WTC11 (cell line): ENCODE measurements around the gene LTBR. TPM values are rescaled to one million over a fixed set of nuclear protein-coding genes. Genes with fewer than 3 reads are reported as not detected.

Source experiments
- ATAC-seq: fragments of 200-7000 bp; cut with Tn5 transposase; 2 replicates; pipeline ENCODE4 v1.10.0; 2021; ENCODE audit warnings: mild to moderate bottlenecking, moderate library complexity
- CTCF ChIA-PET: fragments of 300-600 bp; sonication (Branson Sonifier 250); formaldehyde crosslinking; loops from one replicate; lab custom pipeline; 2021; ENCODE audit warnings: antibody characterized with exemption; lab: Charles Lee
- POLR2A ChIA-PET: fragments of 350-600 bp; sonication (Branson Sonifier 250); formaldehyde crosslinking; loops from one replicate; lab custom pipeline; 2021; ENCODE audit warnings: antibody characterized with exemption; lab: Charles Lee
- DNase-seq: peaks from one replicate; pipeline ENCODE4 v3.0.0; 2021; ENCODE audit warnings: low spot score
- H3K27ac Mint-ChIP-seq: 2 replicates; pipeline ENCODE4 v1.8.0; 2021; ENCODE audit warnings: mixed read lengths
- H3K27me3 Mint-ChIP-seq: 2 replicates; pipeline ENCODE4 v1.8.0; 2021; ENCODE audit warnings: low read depth, mild to moderate bottlenecking, moderate library complexity, mixed read lengths
- H3K36me3 Mint-ChIP-seq: 2 replicates; pipeline ENCODE4 v1.8.0; 2021; ENCODE audit warnings: mixed read lengths
- H3K4me1 Mint-ChIP-seq: 2 replicates; pipeline ENCODE4 v1.8.0; 2022; ENCODE audit warnings: mixed read lengths
- H3K4me3 Mint-ChIP-seq: 2 replicates; pipeline ENCODE4 v1.8.0; 2021; ENCODE audit warnings: mild to moderate bottlenecking, moderate library complexity, mixed read lengths
- H3K9me3 Mint-ChIP-seq: 2 replicates; pipeline ENCODE4 v1.8.0; 2021; ENCODE audit warnings: mixed read lengths
- ATF1 ChIP-seq: sonication (generic); formaldehyde crosslinking; IDR thresholded peaks from 2 replicates; pipeline ENCODE4 v1.8.1; 2023; ENCODE audit warnings: mild to moderate bottlenecking, moderate library complexity, missing genetic modification reagents
- ATF6 ChIP-seq: sonication (generic); formaldehyde crosslinking; IDR thresholded peaks from 2 replicates; pipeline ENCODE4 v1.8.1; 2023; ENCODE audit warnings: mild to moderate bottlenecking, missing genetic modification reagents
- CREB1 ChIP-seq: sonication (generic); formaldehyde crosslinking; IDR thresholded peaks from 2 replicates; pipeline ENCODE4 v1.8.0; 2023; ENCODE audit warnings: mild to moderate bottlenecking, missing genetic modification reagents
- EMX1 ChIP-seq: fragments of 250-450 bp; sonication (Bioruptor Pico); IDR thresholded peaks from 2 replicates; pipeline ENCODE4 v1.8.0; 2021; ENCODE audit warnings: mild to moderate bottlenecking
- ESRRA ChIP-seq: sonication (generic); formaldehyde crosslinking; IDR thresholded peaks from 2 replicates; pipeline ENCODE4 v1.8.1; 2022; ENCODE audit warnings: mild to moderate bottlenecking, missing genetic modification reagents, borderline replicate concordance
- GTF2I ChIP-seq: fragments of 250-450 bp; sonication (Bioruptor Pico); conservative IDR thresholded peaks from 2 replicates; pipeline ENCODE4 v1.4.0; 2021; ENCODE audit warnings: mild to moderate bottlenecking
- IRF1 ChIP-seq: sonication (generic); formaldehyde crosslinking; IDR thresholded peaks from 2 replicates; pipeline ENCODE4 v1.8.0; 2023; ENCODE audit warnings: missing genetic modification reagents
- IRF2 ChIP-seq: sonication (generic); formaldehyde crosslinking; IDR thresholded peaks from 2 replicates; pipeline ENCODE4 v1.8.0; 2022; ENCODE audit warnings: low read depth, missing genetic modification reagents, borderline replicate concordance
- JAZF1 ChIP-seq: fragments of 250-450 bp; sonication (Bioruptor Pico); IDR thresholded peaks from 2 replicates; pipeline ENCODE4 v1.9.0; 2021; ENCODE audit warnings: moderate library complexity, mild to moderate bottlenecking, inconsistent platforms
- JUN ChIP-seq: sonication (generic); formaldehyde crosslinking; IDR thresholded peaks from 2 replicates; pipeline ENCODE4 v1.8.0; 2023; ENCODE audit warnings: mild to moderate bottlenecking, missing genetic modification reagents
- NFATC4 ChIP-seq: fragments of 250-450 bp; sonication (Bioruptor Pico); IDR thresholded peaks from 2 replicates; pipeline ENCODE4 v1.9.0; 2021; ENCODE audit warnings: mild to moderate bottlenecking
- NFE2L1 ChIP-seq: sonication (generic); formaldehyde crosslinking; IDR thresholded peaks from 2 replicates; pipeline ENCODE4 v1.8.1; 2023; ENCODE audit warnings: missing genetic modification reagents
- NR1H2 ChIP-seq: sonication (generic); formaldehyde crosslinking; IDR thresholded peaks from 2 replicates; pipeline ENCODE4 v1.9.0; 2021; ENCODE audit warnings: mild to moderate bottlenecking, moderate library complexity, missing genetic modification reagents
- PRRX2 ChIP-seq: fragments of 250-450 bp; sonication (Bioruptor Pico); IDR thresholded peaks from 2 replicates; pipeline ENCODE4 v1.8.0; 2021; ENCODE audit warnings: mild to moderate bottlenecking
- SOX15 ChIP-seq: fragments of 250-450 bp; sonication (Bioruptor Pico); IDR thresholded peaks from 2 replicates; pipeline ENCODE4 v1.9.0; 2021; ENCODE audit warnings: mild to moderate bottlenecking
- ZBTB21 ChIP-seq: sonication (generic); formaldehyde crosslinking; IDR thresholded peaks from 2 replicates; pipeline ENCODE4 v1.8.1; 2023; ENCODE audit warnings: mild to moderate bottlenecking, missing genetic modification reagents, borderline replicate concordance
- ZBTB43 ChIP-seq: sonication (generic); formaldehyde crosslinking; IDR thresholded peaks from 2 replicates; pipeline ENCODE4 v1.8.1; 2023; ENCODE audit warnings: mild to moderate bottlenecking, missing genetic modification reagents
- ZNF232 ChIP-seq: sonication (generic); formaldehyde crosslinking; IDR thresholded peaks from 2 replicates; pipeline ENCODE4 v1.8.0; 2022; ENCODE audit warnings: mild to moderate bottlenecking, missing genetic modification reagents
- ZNF281 ChIP-seq: sonication (generic); formaldehyde crosslinking; IDR thresholded peaks from 2 replicates; pipeline ENCODE4 v1.8.0; 2023; ENCODE audit warnings: mild to moderate bottlenecking, missing genetic modification reagents
- ZSCAN18 ChIP-seq: fragments of 250-450 bp; sonication (Bioruptor Pico); IDR thresholded peaks from 2 replicates; pipeline ENCODE4 v2.1.2; 2022; ENCODE audit warnings: mild to moderate bottlenecking, moderate library complexity
- total RNA-seq: library from RNA; stranded (reverse); gene quantifications from 3 replicates; pipeline ENCODE4 v1.2.3, GENCODE V29; 2021
- TF ChIP-seq, protein P1 (sequence below): fragments of 250-450 bp; sonication (Bioruptor Pico); IDR thresholded peaks from 2 replicates; pipeline ENCODE4 v1.9.0; 2021; ENCODE audit warnings: mild to moderate bottlenecking
- TF ChIP-seq, protein P2 (sequence below): fragments of 250-450 bp; sonication (Bioruptor Pico); conservative IDR thresholded peaks from 2 replicates; pipeline ENCODE4 v1.9.0; 2021; ENCODE audit warnings: mild to moderate bottlenecking

The LTBR gene
- total RNA-seq, 1 experiment from 2014 or later: 4.0 TPM

DNA sequence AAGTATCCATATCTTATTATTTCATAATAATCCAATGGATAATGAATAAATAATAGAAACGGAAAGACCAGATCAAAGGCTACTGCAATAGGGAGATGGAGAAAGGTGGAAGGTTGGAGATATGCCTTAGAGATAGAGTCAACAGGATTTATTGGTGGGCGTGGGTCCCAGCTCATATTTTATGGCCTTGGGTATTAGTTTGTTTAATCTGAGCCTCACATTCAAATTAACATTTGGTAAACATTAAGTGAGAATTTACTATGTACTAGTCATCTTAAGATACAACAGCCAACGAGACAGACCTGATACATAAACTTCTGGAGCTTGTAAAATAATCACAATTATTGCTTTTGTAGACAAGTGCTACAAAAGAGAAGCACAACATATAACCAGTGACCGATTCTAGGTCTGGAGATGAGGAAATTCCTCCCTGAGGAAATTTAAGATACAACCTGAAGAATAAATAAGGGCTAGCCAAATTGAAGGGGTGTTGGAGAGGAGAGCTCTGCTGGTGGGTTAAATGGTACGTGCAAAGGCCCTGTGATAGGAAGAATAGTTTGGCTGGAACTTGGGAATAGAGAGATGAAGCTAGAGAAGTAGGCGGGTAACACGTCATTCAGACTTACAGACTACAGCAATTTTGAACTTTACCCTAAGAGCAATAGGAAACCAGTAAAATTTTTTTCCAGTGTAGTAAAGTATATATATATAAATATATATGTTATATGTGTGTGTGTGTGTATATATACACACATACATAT is 16.1 kb downstream of the LTBR start (continued):
- TF ChIP-seq NR1H2 (no peak), SOX15 (CRISPR knock-in tag) (no peak), PRRX2 (CRISPR knock-in tag) (no peak), NFATC4 (no peak)

- Mint-ChIP-seq H3K4me3 (no peak overlapping the region), H3K4me1 (no peaks in the 10 kb centered on the region), H3K36me3 (no peaks in the 10 kb centered on the region), H3K27me3 (no peaks in the 10 kb centered on the region), H3K9me3 (no peaks in the 10 kb centered on the region), H3K27ac (no peak overlapping the region)
- ATAC-seq: no peak
- CTCF ChIA-PET: no interaction called here
- POLR2A ChIA-PET: no interaction called here
- TF ChIP-seq CREB1 (CRISPR knock-in tag): no peak
- TF ChIP-seq, protein P1, sequence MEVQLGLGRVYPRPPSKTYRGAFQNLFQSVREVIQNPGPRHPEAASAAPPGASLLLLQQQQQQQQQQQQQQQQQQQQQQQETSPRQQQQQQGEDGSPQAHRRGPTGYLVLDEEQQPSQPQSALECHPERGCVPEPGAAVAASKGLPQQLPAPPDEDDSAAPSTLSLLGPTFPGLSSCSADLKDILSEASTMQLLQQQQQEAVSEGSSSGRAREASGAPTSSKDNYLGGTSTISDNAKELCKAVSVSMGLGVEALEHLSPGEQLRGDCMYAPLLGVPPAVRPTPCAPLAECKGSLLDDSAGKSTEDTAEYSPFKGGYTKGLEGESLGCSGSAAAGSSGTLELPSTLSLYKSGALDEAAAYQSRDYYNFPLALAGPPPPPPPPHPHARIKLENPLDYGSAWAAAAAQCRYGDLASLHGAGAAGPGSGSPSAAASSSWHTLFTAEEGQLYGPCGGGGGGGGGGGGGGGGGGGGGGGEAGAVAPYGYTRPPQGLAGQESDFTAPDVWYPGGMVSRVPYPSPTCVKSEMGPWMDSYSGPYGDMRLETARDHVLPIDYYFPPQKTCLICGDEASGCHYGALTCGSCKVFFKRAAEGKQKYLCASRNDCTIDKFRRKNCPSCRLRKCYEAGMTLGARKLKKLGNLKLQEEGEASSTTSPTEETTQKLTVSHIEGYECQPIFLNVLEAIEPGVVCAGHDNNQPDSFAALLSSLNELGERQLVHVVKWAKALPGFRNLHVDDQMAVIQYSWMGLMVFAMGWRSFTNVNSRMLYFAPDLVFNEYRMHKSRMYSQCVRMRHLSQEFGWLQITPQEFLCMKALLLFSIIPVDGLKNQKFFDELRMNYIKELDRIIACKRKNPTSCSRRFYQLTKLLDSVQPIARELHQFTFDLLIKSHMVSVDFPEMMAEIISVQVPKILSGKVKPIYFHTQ (CRISPR knock-in tag): no peak
- no peak for TF ChIP-seq ATF1 (CRISPR knock-in tag)
- no peak for TF ChIP-seq ZBTB43 (CRISPR knock-in tag)
- no peak for TF ChIP-seq ZNF232 (CRISPR knock-in tag)
- TF ChIP-seq GTF2I (CRISPR knock-in tag): no peak
- no peak for TF ChIP-seq ZNF281 (CRISPR knock-in tag)
- TF ChIP-seq, protein P2, sequence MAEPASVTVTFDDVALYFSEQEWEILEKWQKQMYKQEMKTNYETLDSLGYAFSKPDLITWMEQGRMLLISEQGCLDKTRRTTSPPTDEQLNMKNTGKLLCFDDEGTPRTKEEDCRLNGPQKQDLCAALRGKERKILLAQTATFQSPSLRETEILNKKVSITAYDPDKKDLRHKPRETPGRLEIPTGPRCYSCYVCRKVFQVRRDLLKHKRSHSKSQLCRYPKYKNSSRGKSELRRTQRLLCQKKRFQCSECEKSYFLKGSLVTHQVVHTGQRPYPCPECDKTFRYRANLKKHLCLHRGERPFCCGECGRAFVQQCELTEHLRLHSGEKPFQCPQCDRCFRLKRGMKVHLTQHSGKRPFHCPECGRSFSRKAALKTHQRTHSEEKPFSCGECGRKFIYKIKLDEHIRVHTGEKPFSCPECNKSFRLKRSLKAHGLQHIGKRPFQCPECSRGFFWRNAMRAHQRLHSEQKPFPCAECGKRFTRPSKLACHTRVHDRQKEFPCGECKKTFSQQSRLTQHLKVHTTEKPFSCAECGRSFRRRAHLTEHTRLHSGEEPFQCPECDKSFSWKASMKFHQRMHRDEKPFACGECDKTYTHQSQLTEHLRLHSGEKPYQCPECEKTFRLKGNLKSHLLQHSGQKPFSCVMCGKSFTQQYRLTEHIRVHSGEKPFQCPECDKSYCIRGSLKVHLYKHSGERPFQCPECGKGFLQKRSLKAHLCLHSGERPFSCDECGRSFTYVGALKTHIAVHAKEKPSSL (CRISPR knock-in tag): no peak
- no peak for TF ChIP-seq EMX1 (CRISPR knock-in tag)
- no peak for TF ChIP-seq ATF6
- no peak for TF ChIP-seq ESRRA (CRISPR knock-in tag)
- TF ChIP-seq IRF1 (CRISPR knock-in tag): no peak
- TF ChIP-seq IRF2 (CRISPR knock-in tag): no peak
- no peak for TF ChIP-seq JUN
- no peak for TF ChIP-seq JAZF1
- no peak for TF ChIP-seq ZBTB21 (CRISPR knock-in tag)
- TF ChIP-seq ZSCAN18 (CRISPR knock-in tag): no peak
- TF ChIP-seq NFE2L1 (CRISPR knock-in tag): no peak
- DNase-seq: no peak
These were observed 20.4 kb downstream of the LTBR start for GRCh38 chr12:6404390-6404789.
